Measurements from ENCODE around the gene ZNF471.
A peak's percentile ranks its signal among the peaks of the same experiment; 100 is the strongest.

Gene ZNF471

GRCh38 chr19:56567274-56568120 is 59.8 kb downstream of the ZNF471 start, which contains the start of gene ZNF470:
Gene ZNF470 (plus strand): TSS chr19:56567468. CDS start chr19:56570312, 2,844 bp downstream.
- DNase-seq: peak; percentile 92

GRCh38 chr19:56572589-56572988 is 64.9 kb downstream of the ZNF471 start:
- no peak for DNase-seq
- in situ Hi-C loops (cut with MboI; ENCODE audit: low pct_unique_long_range_greater_than_20kb, low sequenced_read_pairs): no loop called here

More at GRCh38 chr19:56567274-56568120, 59.8 kb downstream of the ZNF471 start, which contains the start of gene ZNF470:
- in situ Hi-C loops (cut with MboI; ENCODE audit: low pct_unique_long_range_greater_than_20kb, low sequenced_read_pairs): no loop called here

- in situ Hi-C loops (cut with MboI; ENCODE audit: low pct_unique_long_range_greater_than_20kb, low sequenced_read_pairs): no loop called here
- no peak for DNase-seq
Observed at GRCh38 chr19:56573914-56574313, 66.3 kb downstream of the ZNF471 start.

GRCh38 chr19:56577719-56578602 is 70.3 kb downstream of the ZNF471 start:
- peak; percentile 6 for DNase-seq
- in situ Hi-C loops (cut with MboI; ENCODE audit: low pct_unique_long_range_greater_than_20kb, low sequenced_read_pairs): no loop called here
